Activated T-helper 17 cell treated with anti-CD3 and anti-CD28 coated beads, Interleukin-2, amount 50 U/mL, for 72 hours (primary cell): Measurements from ENCODE around the gene SQOR. TPM values are rescaled to one million over a fixed set of nuclear protein-coding genes. Genes with fewer than 3 reads are reported as not detected.

Experiments used
- ATAC-seq: fragments of 150-1000 bp; cut with Tn5 transposase; replicated peaks from 2 replicates; pipeline ENCODE4 v1.10.0; 2021; ENCODE audit warnings: mild to moderate bottlenecking, moderate library complexity
- H3K27ac Mint-ChIP-seq: one replicate; pipeline ENCODE4 v1.8.0; 2022; ENCODE audit warnings: mixed read lengths
- H3K27me3 Mint-ChIP-seq: one replicate; pipeline ENCODE4 v1.8.0; 2022; ENCODE audit warnings: mixed read lengths
- H3K36me3 Mint-ChIP-seq: one replicate; pipeline ENCODE4 v1.8.0; 2022; ENCODE audit warnings: low read depth, mild to moderate bottlenecking, mixed read lengths
- H3K4me1 Mint-ChIP-seq: one replicate; pipeline ENCODE4 v1.8.0; 2022; ENCODE audit warnings: mixed read lengths
- H3K4me3 Mint-ChIP-seq: one replicate; pipeline ENCODE4 v1.8.0; 2022; ENCODE audit warnings: mild to moderate bottlenecking, mixed read lengths
- H3K9me3 Mint-ChIP-seq: one replicate; pipeline ENCODE4 v1.8.0; 2022; ENCODE audit warnings: mixed read lengths
- total RNA-seq, 2 donors: library from RNA; stranded (reverse); gene quantifications; one replicate each; pipeline ENCODE4 v1.2.3, GENCODE V29; 2022

Gene SQOR
- total RNA-seq, 2 donors from 2014 or later = 129 to 275 TPM

DNA sequence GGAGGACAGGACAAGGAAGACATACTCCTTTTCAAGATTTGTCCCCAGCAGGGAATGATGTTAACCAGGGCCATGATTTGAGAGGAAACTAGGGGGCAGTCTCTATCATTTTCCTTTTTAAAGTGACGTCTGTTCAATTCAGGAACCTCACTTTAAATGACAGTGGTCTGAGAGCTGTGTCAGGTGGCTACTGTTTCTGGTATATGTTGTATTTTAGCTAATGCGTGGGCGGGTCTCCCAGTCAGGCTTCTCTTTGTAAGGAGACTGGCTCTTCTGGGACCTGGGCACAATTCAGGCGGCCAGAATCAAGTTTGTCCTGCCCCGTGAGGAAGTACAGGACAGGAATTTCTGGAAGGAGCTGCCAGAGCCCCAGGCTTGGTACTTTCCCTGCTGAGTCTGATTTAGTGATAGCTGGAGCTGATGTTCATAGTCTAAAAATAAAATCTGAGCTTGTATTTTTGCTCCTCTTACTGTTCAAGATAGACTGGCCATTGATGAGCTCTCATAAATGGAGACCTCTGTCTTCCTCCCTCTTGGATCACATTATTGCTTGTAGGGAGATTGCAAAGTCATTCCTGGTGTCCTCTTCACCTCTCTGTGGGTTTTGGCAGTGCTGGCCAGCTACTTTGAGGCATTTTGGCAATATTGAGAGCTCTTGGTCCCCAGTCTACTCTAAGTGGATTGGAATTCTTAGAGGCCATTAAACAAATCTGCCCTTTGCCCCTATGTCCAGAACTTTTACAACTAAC is 25.6 kb downstream of the SQOR start:
- Mint-ChIP-seq H3K9me3 (no peaks in the 10 kb centered on the region), H3K27ac (peak overlapping the region; percentile 46), H3K36me3 (peaks cover 86% of the 10 kb centered on the region), H3K4me3 (no peak overlapping the region), H3K4me1 (peaks cover 37% of the 10 kb centered on the region), H3K27me3 (no peaks in the 10 kb centered on the region)
- no peak for ATAC-seq

DNA sequence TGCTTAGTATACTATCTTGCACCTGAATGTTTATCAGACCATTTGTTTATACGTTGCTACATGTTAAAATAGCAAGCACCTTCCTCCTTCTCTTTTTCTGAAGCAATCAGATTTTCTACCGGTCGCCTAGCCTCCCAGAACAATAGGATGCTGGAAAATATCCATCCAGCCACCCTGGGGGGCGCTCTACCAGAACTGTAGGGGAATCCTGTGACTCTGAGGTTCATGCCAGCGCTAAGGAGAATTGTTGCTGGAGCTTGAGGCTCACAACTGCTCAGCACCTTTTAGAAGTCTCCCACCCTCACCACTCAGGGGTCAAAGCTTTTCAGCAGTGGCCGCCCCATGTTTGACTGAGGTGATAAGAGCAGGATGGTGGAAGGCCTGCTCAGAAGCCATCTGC is 27.5 kb downstream of the SQOR start:
- Mint-ChIP-seq H3K4me3 (no peak overlapping the region), H3K36me3 (peaks cover 94% of the 10 kb centered on the region), H3K9me3 (no peaks in the 10 kb centered on the region), H3K4me1 (peaks cover 38% of the 10 kb centered on the region), H3K27ac (no peak overlapping the region), H3K27me3 (no peaks in the 10 kb centered on the region)
- no peak for ATAC-seq

DNA sequence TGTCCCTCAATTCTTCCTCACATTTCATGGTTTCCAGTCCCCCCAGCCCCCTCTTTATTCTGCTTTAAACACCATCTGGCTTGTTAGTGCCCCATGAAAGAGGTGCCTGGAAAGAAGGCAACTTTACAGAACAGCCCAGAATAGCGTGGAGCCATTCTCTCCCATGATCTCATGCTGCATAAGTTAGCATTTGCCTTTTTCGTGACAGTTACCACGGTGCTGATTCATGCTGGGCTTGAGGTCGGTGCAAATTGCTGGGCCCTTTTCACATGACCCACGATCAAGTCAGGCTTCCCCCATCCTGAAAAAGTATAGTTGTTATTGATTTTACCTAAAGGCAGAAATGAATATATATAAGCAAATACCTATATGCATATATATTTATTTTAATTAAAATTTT is 29.6 kb downstream of the SQOR start:
- Mint-ChIP-seq H3K27ac (peak overlapping the region; percentile 29), H3K9me3 (no peaks in the 10 kb centered on the region), H3K36me3 (peaks cover 94% of the 10 kb centered on the region), H3K4me3 (peak overlapping the region; percentile 21), H3K4me1 (peaks cover 33% of the 10 kb centered on the region), H3K27me3 (no peaks in the 10 kb centered on the region)
- peak; percentile 93 for ATAC-seq

DNA sequence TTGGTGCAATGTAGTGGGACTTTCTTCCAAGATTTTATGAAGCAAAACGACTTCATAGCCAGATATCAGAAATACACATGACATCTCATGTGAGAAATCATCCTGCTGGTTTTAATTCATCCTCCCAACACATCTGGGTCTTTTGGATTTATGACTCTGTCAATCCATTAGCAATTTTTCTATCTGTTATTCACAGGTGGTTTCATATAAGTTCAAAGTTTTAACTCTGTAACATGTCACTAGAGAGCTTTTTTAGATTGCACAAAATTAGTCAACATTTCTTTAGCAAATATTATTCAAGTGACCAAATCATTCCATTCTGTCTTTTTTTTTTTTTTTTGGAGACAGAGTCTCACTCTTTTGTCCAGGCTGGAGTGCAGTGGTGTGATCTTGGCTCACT is 30.4 kb downstream of the SQOR start:
- H3K4me1 Mint-ChIP-seq = peaks cover 27% of the 10 kb centered on the region
- H3K27ac Mint-ChIP-seq = peak overlapping the region; percentile 29
- H3K36me3 Mint-ChIP-seq = peaks cover 94% of the 10 kb centered on the region
- H3K4me3 Mint-ChIP-seq = no peak overlapping the region
- H3K9me3 Mint-ChIP-seq = no peaks in the 10 kb centered on the region
- no peak for ATAC-seq
- H3K27me3 Mint-ChIP-seq = no peaks in the 10 kb centered on the region

DNA sequence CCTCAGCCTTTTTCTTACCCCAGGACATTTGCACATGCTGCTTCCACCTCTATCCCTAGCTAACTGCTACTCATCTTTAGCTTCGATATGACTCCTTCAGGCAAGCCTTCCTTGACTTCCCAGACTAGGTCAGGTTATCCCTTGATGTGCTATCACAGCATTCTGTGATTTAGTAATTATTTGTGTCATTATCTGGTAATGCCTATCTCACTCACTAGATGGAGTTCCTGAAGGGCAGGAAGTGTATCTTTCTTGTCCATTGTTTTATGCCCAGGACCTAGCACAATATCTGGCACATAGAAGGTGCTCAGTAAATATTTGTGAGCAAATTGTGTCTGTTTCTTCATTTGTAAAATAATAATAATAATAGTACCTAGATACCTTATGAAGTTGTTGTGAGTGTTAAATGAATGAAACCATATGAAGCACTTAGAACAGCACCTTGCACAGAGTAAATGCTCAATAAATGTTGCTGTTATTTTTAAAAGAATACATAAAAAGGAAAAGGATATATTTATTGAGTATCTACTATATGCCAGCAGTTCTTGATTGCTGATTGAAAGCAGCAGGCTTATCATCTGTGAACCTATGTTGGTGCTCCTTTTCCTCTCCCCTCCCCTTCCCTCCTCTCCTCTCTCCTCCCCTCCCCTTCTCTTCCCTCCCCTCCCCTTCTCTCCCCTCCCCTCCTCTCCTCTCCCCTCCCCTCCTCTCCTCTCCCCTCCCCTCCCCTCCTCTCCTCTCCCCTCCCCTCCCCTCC is 31.5 kb downstream of the SQOR start:
- no peaks in the 10 kb centered on the region for H3K9me3 Mint-ChIP-seq
- peaks cover 94% of the 10 kb centered on the region for H3K36me3 Mint-ChIP-seq
- no peak for ATAC-seq
- peaks cover 32% of the 10 kb centered on the region for H3K4me1 Mint-ChIP-seq
- H3K27ac Mint-ChIP-seq = peak overlapping the region; percentile 36
- H3K27me3 Mint-ChIP-seq = no peaks in the 10 kb centered on the region
- H3K4me3 Mint-ChIP-seq = no peak overlapping the region

DNA sequence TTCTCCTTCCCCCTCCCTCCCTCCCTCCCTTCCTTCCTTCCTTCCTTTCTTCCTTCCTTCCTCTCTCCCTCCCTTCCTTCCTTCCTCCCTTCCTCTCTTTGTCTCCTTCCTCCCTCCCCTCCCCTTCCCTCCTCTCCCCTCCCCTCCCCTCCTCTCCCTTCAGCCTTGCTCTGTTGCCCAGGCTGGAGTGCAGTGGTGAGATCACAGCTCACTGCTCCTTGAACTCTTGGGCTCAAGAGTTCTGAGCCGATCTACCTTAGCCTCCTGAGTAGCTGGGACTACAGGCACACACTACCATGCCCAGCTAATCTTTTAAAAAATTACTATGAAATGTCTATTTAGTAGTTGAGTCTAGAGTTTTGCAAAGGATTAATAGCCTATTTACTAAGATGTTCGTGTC is 32.2 kb downstream of the SQOR start:
- Mint-ChIP-seq H3K9me3 (no peaks in the 10 kb centered on the region), H3K36me3 (peaks cover 94% of the 10 kb centered on the region), H3K27ac (peak overlapping the region; percentile 62), H3K27me3 (no peaks in the 10 kb centered on the region), H3K4me1 (peaks cover 32% of the 10 kb centered on the region), H3K4me3 (no peak overlapping the region)
- ATAC-seq = no peak

DNA sequence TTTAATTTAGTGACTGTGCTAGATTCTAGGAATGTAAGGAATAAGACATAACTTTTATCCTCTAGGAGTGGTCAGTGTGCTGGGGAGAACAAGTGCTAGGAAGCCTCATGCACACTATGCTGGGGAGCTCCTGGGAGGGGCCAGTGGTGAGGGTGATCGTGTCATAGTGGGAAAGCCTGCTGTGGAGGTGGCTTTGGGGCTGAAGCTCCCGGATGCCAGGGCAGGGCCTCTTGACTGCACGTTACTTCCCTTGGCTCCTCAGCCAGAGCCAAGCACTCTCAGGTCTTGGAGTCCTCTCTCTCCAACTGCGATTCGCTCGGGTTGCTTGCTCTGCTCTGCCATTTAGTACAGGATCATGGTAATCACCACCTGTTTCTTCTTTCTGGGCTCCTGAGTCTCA is 33.6 kb downstream of the SQOR start:
- H3K27ac Mint-ChIP-seq = no peak overlapping the region
- peaks cover 94% of the 10 kb centered on the region for H3K36me3 Mint-ChIP-seq
- ATAC-seq = no peak
- H3K4me3 Mint-ChIP-seq = no peak overlapping the region
- H3K9me3 Mint-ChIP-seq = no peaks in the 10 kb centered on the region
- no peaks in the 10 kb centered on the region for H3K27me3 Mint-ChIP-seq
- H3K4me1 Mint-ChIP-seq = peaks cover 32% of the 10 kb centered on the region

DNA sequence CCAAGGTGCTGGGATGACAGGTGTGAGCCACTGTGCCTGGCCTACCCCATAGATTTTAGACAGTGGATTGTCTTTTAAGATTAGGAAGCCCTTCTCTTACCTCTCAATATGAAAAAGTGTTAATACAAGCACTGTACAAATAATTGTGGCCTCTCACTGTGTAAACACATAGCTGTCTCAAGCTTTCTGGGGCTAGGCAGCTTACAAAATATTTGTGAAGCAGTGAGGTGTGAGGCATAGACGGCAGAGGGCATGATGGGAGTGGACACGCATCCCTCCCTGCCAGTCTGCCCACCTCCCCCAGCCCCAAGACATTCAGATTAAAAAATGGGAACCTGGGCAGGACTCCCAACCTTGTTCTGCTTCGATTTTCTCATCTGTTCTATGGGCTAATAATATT is 34.6 kb downstream of the SQOR start:
- Mint-ChIP-seq H3K27me3 (no peaks in the 10 kb centered on the region), H3K4me1 (peaks cover 24% of the 10 kb centered on the region), H3K9me3 (no peaks in the 10 kb centered on the region), H3K27ac (no peak overlapping the region), H3K36me3 (peaks cover 94% of the 10 kb centered on the region), H3K4me3 (no peak overlapping the region)
- no peak for ATAC-seq

DNA sequence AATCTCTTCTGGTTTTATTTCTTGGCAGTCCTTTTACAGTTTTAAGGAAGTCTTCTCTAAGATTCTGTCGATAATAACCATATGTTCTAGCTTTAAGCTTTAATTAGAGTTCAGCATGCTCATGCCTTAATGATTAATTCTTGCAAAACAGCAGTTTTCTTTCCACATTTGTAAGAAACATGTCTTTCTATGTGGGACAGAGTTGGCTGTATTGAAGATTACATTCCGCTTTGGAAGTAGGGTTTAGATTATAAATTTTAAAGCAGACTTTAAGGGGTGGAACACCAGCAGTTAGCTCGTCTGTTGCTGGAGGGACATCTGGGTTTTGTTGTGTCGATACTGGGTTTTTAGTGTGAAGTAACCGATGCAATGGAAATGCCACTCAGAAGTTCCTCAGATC is 35.3 kb downstream of the SQOR start:
- no peaks in the 10 kb centered on the region for H3K27me3 Mint-ChIP-seq
- H3K9me3 Mint-ChIP-seq = no peaks in the 10 kb centered on the region
- no peak overlapping the region for H3K4me3 Mint-ChIP-seq
- H3K27ac Mint-ChIP-seq = no peak overlapping the region
- H3K4me1 Mint-ChIP-seq = peaks cover 17% of the 10 kb centered on the region
- ATAC-seq = no peak
- peaks cover 94% of the 10 kb centered on the region for H3K36me3 Mint-ChIP-seq

DNA sequence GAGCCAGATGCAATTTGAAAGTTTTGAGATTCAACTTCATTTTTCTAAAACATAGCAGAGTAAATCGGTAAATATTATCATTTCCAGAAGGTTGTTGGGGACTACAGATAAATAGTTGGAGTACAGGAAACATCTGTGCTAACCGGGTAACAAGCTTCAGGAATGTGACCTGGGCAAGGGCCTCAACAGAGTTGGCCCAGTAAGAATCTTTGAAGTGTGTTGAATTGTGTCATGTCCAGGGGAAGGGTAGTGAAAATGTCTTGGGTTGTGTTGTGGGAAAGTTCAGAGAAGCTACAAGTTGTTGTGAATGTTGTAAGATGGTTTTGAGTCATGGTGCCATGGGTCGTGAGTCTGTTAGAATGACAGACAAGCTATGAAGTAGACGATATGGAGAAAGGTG is 35.7 kb downstream of the SQOR start:
- Mint-ChIP-seq H3K4me3 (no peak overlapping the region), H3K9me3 (no peaks in the 10 kb centered on the region), H3K4me1 (peaks cover 15% of the 10 kb centered on the region), H3K27ac (no peak overlapping the region), H3K36me3 (peaks cover 94% of the 10 kb centered on the region), H3K27me3 (no peaks in the 10 kb centered on the region)
- no peak for ATAC-seq

DNA sequence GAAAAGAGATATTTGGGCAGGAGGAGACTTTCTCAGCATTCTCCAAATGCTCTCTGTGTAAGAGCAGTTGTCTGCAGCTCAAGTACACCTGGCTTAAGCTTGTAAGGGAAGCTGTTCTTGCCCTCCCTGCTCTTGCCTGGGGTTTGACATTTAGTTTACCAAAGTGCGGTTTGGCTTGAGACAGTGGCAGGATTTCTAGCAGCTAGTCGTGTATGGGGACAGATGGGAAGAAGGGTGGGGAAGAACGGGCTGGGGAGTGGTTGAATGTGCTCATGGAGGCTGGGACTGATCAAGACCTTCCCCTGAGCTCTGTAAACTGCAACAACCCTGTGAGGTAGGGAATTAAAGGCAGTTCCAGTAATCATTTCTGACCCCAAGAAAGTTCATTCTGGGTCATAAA is 39.8 kb downstream of the SQOR start:
- Mint-ChIP-seq H3K4me1 (peaks cover 7% of the 10 kb centered on the region), H3K27ac (peak overlapping the region; percentile 23), H3K9me3 (no peaks in the 10 kb centered on the region), H3K27me3 (no peaks in the 10 kb centered on the region), H3K4me3 (no peak overlapping the region), H3K36me3 (peaks cover 100% of the 10 kb centered on the region)
- no peak for ATAC-seq

DNA sequence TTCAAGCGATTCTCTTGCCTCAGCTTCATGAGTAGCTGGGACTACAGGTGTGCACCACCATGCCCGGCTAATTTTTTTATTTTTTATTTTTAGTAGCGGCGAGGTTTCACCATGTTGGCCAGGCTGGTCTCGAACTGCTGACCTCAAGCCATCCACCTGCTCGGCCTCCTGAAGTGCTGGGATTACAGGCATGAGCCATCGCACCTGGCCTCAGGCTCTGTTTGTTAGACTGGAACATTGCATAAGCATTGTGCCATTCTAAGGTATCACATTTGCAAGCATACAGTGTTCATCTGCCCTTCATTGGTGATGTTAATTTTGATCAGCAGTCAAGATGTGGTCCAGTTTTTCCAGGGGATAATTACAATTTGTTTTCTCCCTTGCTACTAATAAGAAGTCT is 43.0 kb downstream of the SQOR start:
- no peak overlapping the region for H3K27ac Mint-ChIP-seq
- peaks cover 3% of the 10 kb centered on the region for H3K4me1 Mint-ChIP-seq
- no peaks in the 10 kb centered on the region for H3K9me3 Mint-ChIP-seq
- no peak overlapping the region for H3K4me3 Mint-ChIP-seq
- H3K36me3 Mint-ChIP-seq = peaks cover 100% of the 10 kb centered on the region
- H3K27me3 Mint-ChIP-seq = no peaks in the 10 kb centered on the region
- ATAC-seq = no peak

DNA sequence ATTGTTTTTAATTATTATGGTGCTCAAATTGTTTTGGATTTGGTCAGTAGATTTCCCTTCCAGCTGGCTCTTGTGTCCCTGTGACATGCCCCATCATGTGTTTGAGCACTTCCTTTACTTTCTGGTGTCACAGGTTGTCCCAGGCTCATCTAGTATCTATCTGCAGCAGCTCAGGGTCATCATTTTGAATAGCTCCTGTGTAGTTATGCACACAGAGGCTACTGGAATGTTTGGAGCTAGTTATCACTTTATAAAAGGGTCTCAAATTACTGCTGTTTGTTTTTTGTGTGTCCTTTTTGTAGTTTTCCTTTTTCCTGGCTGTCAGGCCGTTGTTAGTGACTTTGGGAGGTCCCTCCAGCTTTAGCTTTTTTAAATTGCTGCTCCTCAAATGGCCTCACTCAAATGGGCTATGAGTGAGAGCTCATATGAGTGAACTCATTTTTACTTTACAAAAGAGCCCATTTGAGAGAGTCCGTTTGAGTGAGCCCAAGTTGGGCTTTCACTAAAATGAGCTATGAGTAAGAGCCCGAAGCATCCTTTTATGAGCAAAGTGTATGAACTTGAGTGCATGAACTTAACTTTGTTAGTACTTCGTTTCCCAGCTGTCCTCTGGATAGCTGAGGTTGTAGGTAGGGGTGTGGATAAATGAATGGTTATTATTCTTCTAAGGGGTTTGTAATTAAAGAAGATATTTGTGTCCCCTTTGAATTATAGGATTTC is 43.8 kb downstream of the SQOR start:
- peaks cover 3% of the 10 kb centered on the region for H3K4me1 Mint-ChIP-seq
- no peak overlapping the region for H3K4me3 Mint-ChIP-seq
- peaks cover 99% of the 10 kb centered on the region for H3K36me3 Mint-ChIP-seq
- peak overlapping the region; percentile 78 for H3K27ac Mint-ChIP-seq
- no peaks in the 10 kb centered on the region for H3K27me3 Mint-ChIP-seq
- H3K9me3 Mint-ChIP-seq = no peaks in the 10 kb centered on the region
- ATAC-seq = no peak

DNA sequence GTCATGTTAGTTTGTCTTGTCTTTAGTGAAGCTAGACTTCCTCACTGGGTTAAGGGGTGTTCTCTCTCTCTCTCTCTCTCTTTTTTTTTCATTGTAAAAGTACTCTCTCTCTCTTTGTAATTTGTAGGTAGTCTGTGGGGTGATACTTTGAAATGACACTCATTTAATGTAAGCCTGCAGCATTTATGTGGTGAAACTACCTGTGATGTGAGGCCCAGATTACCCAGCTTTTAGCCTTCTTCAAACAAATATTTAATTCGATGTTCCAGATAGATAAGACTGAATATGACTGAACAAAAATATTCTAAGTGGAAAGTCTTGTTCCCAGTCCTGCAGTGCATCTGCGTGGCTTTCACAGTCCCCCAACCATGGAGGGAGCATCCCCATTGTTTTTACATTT is 49.7 kb downstream of the SQOR start:
- Mint-ChIP-seq H3K9me3 (no peaks in the 10 kb centered on the region), H3K4me1 (peaks cover 3% of the 10 kb centered on the region), H3K27ac (peak overlapping the region; percentile 56), H3K27me3 (no peaks in the 10 kb centered on the region), H3K36me3 (peaks cover 98% of the 10 kb centered on the region), H3K4me3 (no peak overlapping the region)
- ATAC-seq = no peak

DNA sequence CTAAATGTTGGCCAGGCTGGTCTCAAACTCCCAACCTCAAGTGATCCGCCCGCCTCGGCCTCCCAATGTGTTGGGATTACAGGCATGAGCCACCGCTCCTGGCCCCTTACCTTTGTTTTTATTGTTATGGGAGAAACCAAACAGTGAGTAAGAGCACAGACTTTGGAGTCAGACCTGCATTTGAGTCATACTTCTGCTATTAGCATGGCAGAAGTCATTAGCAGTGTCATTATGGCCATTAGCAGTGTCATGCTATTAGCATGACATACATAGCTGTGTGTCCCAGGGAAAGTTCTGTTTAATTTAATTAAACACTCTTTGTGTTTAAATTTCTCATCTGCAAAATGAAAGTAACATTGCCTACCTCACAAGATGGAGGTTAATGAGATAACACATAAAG is 54.8 kb downstream of the SQOR start:
- Mint-ChIP-seq H3K4me1 (no peaks in the 10 kb centered on the region), H3K4me3 (no peak overlapping the region), H3K9me3 (no peaks in the 10 kb centered on the region), H3K36me3 (peaks cover 100% of the 10 kb centered on the region), H3K27ac (peak overlapping the region; percentile 31), H3K27me3 (no peaks in the 10 kb centered on the region)
- peak; percentile 79 for ATAC-seq
